Eye (tissue), 1 donor: Measurements from ENCODE around the gene PPARA.
"Not testable (repeated sequence)": the region's sequence is repeated elsewhere in the genome, so short reads cannot be mapped to it uniquely, and the experiment has no call there.

Experiments
- DNase-seq: peaks from one replicate; pipeline ENCODE4 v3.0.0-alpha.2; 2015

Gene PPARA

GRCh38 chr22:46178755-46179505, 28.6 kb downstream of the PPARA start:
- DNase-seq = no peak

GRCh38 chr22:46179748-46180147, 29.4 kb downstream of the PPARA start:
- DNase-seq = no peak

- DNase-seq = peak; percentile 26
These were observed 30.2 kb downstream of the PPARA start for GRCh38 chr22:46180370-46181137.

GRCh38 chr22:46183733-46184132, 33.4 kb downstream of the PPARA start:
- DNase-seq = no peak

GRCh38 chr22:46185283-46185682, 35.0 kb downstream of the PPARA start:
- DNase-seq = no peak

GRCh38 chr22:46187862-46188261, 37.5 kb downstream of the PPARA start:
- DNase-seq = no peak

- no peak for DNase-seq
These were observed 42.1 kb downstream of the PPARA start for GRCh38 chr22:46192210-46192993.

GRCh38 chr22:46193898-46194310, 43.6 kb downstream of the PPARA start:
- no peak for DNase-seq

GRCh38 chr22:46195487-46196165, 45.3 kb downstream of the PPARA start:
- DNase-seq = no peak

- no peak for DNase-seq
These were observed 46.0 kb downstream of the PPARA start for GRCh38 chr22:46196278-46196677.

GRCh38 chr22:46198274-46198673, 47.9 kb downstream of the PPARA start:
- no peak for DNase-seq

GRCh38 chr22:46198806-46199205, 48.5 kb downstream of the PPARA start:
- DNase-seq = not testable (repeated sequence)

GRCh38 chr22:46201059-46201757, 50.9 kb downstream of the PPARA start:
- no peak for DNase-seq

- no peak for DNase-seq
These were observed 52.7 kb downstream of the PPARA start for GRCh38 chr22:46202897-46203600.

- DNase-seq = no peak
These were observed 53.3 kb downstream of the PPARA start for GRCh38 chr22:46203601-46203980.

GRCh38 chr22:46209262-46209661, 58.9 kb downstream of the PPARA start:
- peak; percentile 6 for DNase-seq

- no peak for DNase-seq
These were observed 61.9 kb downstream of the PPARA start for GRCh38 chr22:46212195-46212594.

- DNase-seq = no peak
These were observed 62.7 kb downstream of the PPARA start for GRCh38 chr22:46213052-46213451.

- DNase-seq = no peak
These were observed 63.8 kb downstream of the PPARA start for GRCh38 chr22:46214149-46214548.

- no peak for DNase-seq
These were observed 64.3 kb downstream of the PPARA start for GRCh38 chr22:46214616-46215015.

GRCh38 chr22:46219636-46220035, 69.3 kb downstream of the PPARA start:
- DNase-seq = no peak

GRCh38 chr22:46220921-46221320, 70.6 kb downstream of the PPARA start:
- no peak for DNase-seq
